Peyer's patch (tissue), 4 donors: Measurements from ENCODE around the gene GAD1.

Source experiments
- CTCF ChIP-seq, 6 experiments: fragments of 450-650 bp in 4 of 6; fragments of 200-600 bp in 2 of 6; sonication (generic) in 1 of 6; IDR thresholded peaks; one replicate each; pipeline ENCODE4 v1.5.1; 2017 to 2019; ENCODE audit warnings: antibody characterized with exemption in 6 of 6, mild to moderate bottlenecking in 3 of 6, moderate library complexity in 1 of 6
- POLR2A ChIP-seq, 2 donors: fragments of 450-650 bp; IDR thresholded peaks; one replicate each; pipeline ENCODE4 v1.5.1; 2017; ENCODE audit warnings: antibody characterized with exemption in 2 of 2, mild to moderate bottlenecking in 2 of 2, moderate library complexity in 2 of 2

GRCh38 chr2:170831115-170831514 is 14.4 kb downstream of the GAD1 start:
- TF ChIP-seq CTCF (IDR thresholded peaks at IDR 0.05), result no peak
- TF ChIP-seq POLR2A (IDR thresholded peaks at IDR 0.05), result no peak
